OCI-LY3 (cell line): ENCODE data around the gene N4BP2L2.

Source experiments
- EZH2phosphoT487 ChIP-seq: fragments of 200-600 bp; shearing (Covaris generic); IDR thresholded peaks from 2 replicates; pipeline ENCODE4 v1.6.1; 2018; ENCODE audit warnings: antibody characterized with exemption, mixed run types, low read depth
- TF ChIP-seq, protein P1 (sequence below): fragments of 200-600, 300-600 bp; sonication (generic); IDR thresholded peaks from 2 replicates; pipeline ENCODE4 v1.5.1; 2014; ENCODE audit warnings: antibody characterized with exemption, low read length, low read depth

DNA sequence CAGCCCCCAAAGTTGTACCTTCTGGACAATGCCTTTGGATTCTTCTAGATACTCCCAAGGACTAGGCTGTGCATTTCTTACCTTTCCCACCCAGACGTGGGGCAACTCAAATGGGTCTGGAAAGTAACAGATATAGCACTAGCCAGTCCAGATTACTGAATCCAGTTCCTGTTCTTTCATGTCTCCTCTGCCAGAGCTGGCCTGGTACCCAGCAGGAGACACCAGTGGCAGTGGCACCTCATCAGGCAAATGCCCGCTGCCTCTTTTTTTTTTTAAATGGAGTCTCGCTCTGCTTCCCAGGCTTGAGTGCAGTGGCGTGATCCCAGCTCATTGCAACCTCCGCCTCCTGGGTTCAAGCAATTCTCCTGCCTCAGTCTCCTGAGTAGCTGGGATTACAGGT, 43.2 kb downstream of the N4BP2L2 start:
- TF ChIP-seq, protein P1, sequence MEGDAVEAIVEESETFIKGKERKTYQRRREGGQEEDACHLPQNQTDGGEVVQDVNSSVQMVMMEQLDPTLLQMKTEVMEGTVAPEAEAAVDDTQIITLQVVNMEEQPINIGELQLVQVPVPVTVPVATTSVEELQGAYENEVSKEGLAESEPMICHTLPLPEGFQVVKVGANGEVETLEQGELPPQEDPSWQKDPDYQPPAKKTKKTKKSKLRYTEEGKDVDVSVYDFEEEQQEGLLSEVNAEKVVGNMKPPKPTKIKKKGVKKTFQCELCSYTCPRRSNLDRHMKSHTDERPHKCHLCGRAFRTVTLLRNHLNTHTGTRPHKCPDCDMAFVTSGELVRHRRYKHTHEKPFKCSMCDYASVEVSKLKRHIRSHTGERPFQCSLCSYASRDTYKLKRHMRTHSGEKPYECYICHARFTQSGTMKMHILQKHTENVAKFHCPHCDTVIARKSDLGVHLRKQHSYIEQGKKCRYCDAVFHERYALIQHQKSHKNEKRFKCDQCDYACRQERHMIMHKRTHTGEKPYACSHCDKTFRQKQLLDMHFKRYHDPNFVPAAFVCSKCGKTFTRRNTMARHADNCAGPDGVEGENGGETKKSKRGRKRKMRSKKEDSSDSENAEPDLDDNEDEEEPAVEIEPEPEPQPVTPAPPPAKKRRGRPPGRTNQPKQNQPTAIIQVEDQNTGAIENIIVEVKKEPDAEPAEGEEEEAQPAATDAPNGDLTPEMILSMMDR = no peak
- TF ChIP-seq EZH2phosphoT487 = no peak
